Esophagus squamous epithelium (tissue), 5 donors: ENCODE measurements around the gene RASSF9. TPM values are rescaled to one million over a fixed set of nuclear protein-coding genes. Genes with fewer than 3 reads are reported as not detected.
A peak's percentile ranks its signal among the peaks of the same experiment; 100 is the strongest.

Experiments used
- DNase-seq: peaks from one replicate; lab custom pipeline; 2025; lab: John Stamatoyannopoulos, UW
- H3K27ac ChIP-seq, 4 donors: fragments of 200-600 bp; sonication (generic); one replicate each; pipeline ENCODE4 v1.5.1; 2016 to 2019; ENCODE audit warnings: mild to moderate bottlenecking in 1 of 4
- H3K27me3 ChIP-seq, 4 donors: fragments of 200-600 bp; sonication (generic); 1 replicate in 3 of 4; 2 replicates in 1 of 4; pipeline versions ENCODE4 v1.5.1 to v1.6.0; 2017 to 2021; ENCODE audit warnings: antibody characterized with exemption in 1 of 4
- H3K36me3 ChIP-seq, 3 donors: fragments of 200-600 bp; sonication (generic); one replicate each; pipeline ENCODE4 v1.5.1; 2016 to 2019
- H3K4me1 ChIP-seq, 3 donors: fragments of 200-600 bp; sonication (generic); one replicate each; pipeline ENCODE4 v1.5.1; 2017 to 2019
- H3K4me3 ChIP-seq, 4 donors: fragments of 200-600 bp; sonication (generic); 1 replicate in 3 of 4; 2 replicates in 1 of 4; pipeline ENCODE4 v1.5.1; 2016 to 2019; ENCODE audit warnings: mild to moderate bottlenecking in 2 of 4, moderate library complexity in 1 of 4
- H3K9me3 ChIP-seq, 3 donors: fragments of 200-600 bp; sonication (generic); one replicate each; pipeline ENCODE4 v1.5.1; 2016 to 2019
- POLR2A ChIP-seq, 4 donors: fragments of 450-650 bp; IDR thresholded peaks; one replicate each; pipeline ENCODE4 v1.6.1; 2017; ENCODE audit warnings: antibody characterized with exemption in 4 of 4, mild to moderate bottlenecking in 4 of 4, moderate library complexity in 3 of 4
- WGBS, 2 donors: methylation state at CpG; one replicate each; pipeline ENCODE4 v1.1.5; 2018; 5-methylcytosine and 5-hydroxymethylcytosine counted together
- intact Hi-C: fragments of 100-400 bp; cut with DNase I; formaldehyde crosslinking; loops from one replicate; pipeline ENCODE4 v1.15.0; 2022
- total RNA-seq, 4 donors: library from RNA; depleted of rRNA; stranded (reverse); fragments of >200 nt; gene quantifications; one replicate each; pipeline ENCODE4 v1.1.0, GENCODE V29; 2016
- TF ChIP-seq, protein P1 (sequence below), 6 experiments: fragments of 450-650 bp in 4 of 6; fragments of 200-600 bp in 2 of 6; sonication (generic) in 2 of 6; IDR thresholded peaks; one replicate each; pipeline ENCODE4 v1.5.1; 2016 to 2019; ENCODE audit warnings: antibody characterized with exemption in 6 of 6, mild to moderate bottlenecking in 4 of 6, moderate library complexity in 4 of 6
- donor health status: DM: yes; HTN: yes; CAD: no.

The RASSF9 gene
- total RNA-seq, 4 donors from 2014 or later = 2.5 to 17.4 (median 4.4) TPM

GRCh38 chr12:85798122-85798521 is 38.1 kb downstream of the RASSF9 start:
- no peak for DNase-seq
- peaks cover 0 to 7% (median 0%) of the 10 kb centered on the region in 3 donors for H3K4me1 ChIP-seq
- no peaks in the 10 kb centered on the region for H3K36me3 ChIP-seq
- intact Hi-C loops = no loop called here
- 65 to 77% methylated on average over 2 of the region's 2 CpGs for WGBS, 2 donors
- H3K4me3 ChIP-seq = no peak overlapping the region
- no peak overlapping the region for H3K27ac ChIP-seq
- TF ChIP-seq, protein P1, sequence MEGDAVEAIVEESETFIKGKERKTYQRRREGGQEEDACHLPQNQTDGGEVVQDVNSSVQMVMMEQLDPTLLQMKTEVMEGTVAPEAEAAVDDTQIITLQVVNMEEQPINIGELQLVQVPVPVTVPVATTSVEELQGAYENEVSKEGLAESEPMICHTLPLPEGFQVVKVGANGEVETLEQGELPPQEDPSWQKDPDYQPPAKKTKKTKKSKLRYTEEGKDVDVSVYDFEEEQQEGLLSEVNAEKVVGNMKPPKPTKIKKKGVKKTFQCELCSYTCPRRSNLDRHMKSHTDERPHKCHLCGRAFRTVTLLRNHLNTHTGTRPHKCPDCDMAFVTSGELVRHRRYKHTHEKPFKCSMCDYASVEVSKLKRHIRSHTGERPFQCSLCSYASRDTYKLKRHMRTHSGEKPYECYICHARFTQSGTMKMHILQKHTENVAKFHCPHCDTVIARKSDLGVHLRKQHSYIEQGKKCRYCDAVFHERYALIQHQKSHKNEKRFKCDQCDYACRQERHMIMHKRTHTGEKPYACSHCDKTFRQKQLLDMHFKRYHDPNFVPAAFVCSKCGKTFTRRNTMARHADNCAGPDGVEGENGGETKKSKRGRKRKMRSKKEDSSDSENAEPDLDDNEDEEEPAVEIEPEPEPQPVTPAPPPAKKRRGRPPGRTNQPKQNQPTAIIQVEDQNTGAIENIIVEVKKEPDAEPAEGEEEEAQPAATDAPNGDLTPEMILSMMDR (IDR thresholded peaks at IDR 0.05) = no peak
- no peak for TF ChIP-seq POLR2A (IDR thresholded peaks at IDR 0.05)
- H3K9me3 ChIP-seq = no peaks in the 10 kb centered on the region
- H3K27me3 ChIP-seq = no peaks in the 10 kb centered on the region

DNA sequence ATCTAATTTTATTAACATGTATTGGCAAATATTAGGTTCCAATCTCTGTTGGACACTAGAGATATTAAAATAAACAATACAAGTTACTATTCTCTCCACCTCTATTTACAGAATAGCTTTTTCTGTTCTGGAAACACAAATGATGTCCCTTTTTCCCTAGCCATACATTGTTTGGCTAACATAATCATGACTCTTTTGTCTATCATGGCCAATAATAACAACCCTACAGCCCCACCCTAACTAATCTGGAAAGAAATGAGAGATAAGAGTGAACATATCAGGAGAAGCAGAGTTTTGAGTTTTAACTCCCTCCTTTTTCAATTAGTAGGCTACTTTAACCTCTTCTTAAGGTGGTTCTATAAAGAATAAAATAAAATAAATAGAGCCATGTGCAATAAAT is 40.2 kb downstream of the RASSF9 start:
- H3K27me3 ChIP-seq = no peaks in the 10 kb centered on the region
- H3K27ac ChIP-seq = no peak overlapping the region
- no peaks in the 10 kb centered on the region for H3K36me3 ChIP-seq
- H3K4me1 ChIP-seq = no peaks in the 10 kb centered on the region
- intact Hi-C loops = no loop called here
- DNase-seq = no peak
- no peaks in the 10 kb centered on the region for H3K9me3 ChIP-seq
- TF ChIP-seq, protein P1 (IDR thresholded peaks at IDR 0.05) = no peak
- no peak for TF ChIP-seq POLR2A (IDR thresholded peaks at IDR 0.05)
- H3K4me3 ChIP-seq = no peak overlapping the region

DNA sequence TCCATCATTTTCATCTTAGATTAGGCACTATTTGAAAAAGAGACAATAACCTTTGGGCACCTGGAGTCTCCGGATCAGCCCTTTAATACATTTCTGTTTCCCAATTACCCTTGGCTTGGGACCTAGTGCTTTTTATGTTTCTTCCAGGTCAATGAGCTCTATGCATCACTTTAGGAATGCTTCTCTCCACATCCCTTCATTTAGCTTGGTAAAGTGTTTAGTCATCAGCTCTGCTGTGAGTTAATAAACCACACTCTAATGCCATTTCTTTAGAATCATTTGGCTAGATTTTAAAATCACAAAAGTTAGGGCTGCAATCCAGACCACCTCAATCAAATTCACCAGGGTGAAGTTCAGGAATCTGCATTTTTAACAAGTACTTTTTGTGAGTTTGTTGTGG is 41.7 kb downstream of the RASSF9 start:
- Histone ChIP-seq H3K27ac (no peak overlapping the region), H3K4me1 (no peaks in the 10 kb centered on the region), H3K36me3 (no peaks in the 10 kb centered on the region), H3K4me3 (no peak overlapping the region), H3K9me3 (no peaks in the 10 kb centered on the region), H3K27me3 (no peaks in the 10 kb centered on the region)
- no peak for TF ChIP-seq POLR2A (IDR thresholded peaks at IDR 0.05)
- TF ChIP-seq, protein P1 (IDR thresholded peaks at IDR 0.05) = no peak
- 57 to 84% methylated on average over 1 of the region's 1 CpG for WGBS, 2 donors
- intact Hi-C loops = no loop called here
- DNase-seq = no peak

GRCh38 chr12:85784096-85784720 is 52.0 kb downstream of the RASSF9 start:
- Histone ChIP-seq H3K36me3 (no peaks in the 10 kb centered on the region), H3K4me1 (peaks cover 0 to 38% (median 0%) of the 10 kb centered on the region in 3 donors), H3K9me3 (no peaks in the 10 kb centered on the region), H3K27ac (peak overlapping the region in 2 of 4 donors; percentile 44 to 49), H3K27me3 (no peaks in the 10 kb centered on the region), H3K4me3 (no peak overlapping the region)
- no peak for DNase-seq
- no peak for TF ChIP-seq POLR2A (IDR thresholded peaks at IDR 0.05)
- TF ChIP-seq, protein P1 (IDR thresholded peaks at IDR 0.05) = no peak
- 36 to 43% methylated on average over 2 of the region's 2 CpGs for WGBS, 2 donors
- intact Hi-C loops = no loop called here

DNA sequence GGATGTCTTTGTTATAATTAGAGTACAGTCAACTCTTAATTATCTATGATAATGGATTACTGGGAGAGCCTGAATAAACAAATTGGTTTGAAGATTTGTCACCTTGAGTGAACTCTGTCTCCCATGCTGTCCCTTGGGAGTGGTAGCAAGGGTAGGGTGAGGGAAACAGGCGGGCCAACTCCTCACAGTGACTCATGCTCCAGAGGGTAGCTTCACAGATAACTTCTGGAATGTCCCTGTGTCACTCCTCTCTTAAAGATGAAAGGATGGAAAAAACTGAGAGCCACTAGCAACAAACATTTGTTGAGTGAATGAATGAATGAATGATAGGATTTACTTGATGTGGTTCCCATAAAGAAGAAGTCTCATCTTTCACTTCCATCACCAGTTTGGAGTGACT is 53.5 kb downstream of the RASSF9 start:
- intact Hi-C loops = no loop called here
- Histone ChIP-seq H3K4me1 (peaks cover 0 to 38% (median 0%) of the 10 kb centered on the region in 3 donors), H3K9me3 (no peaks in the 10 kb centered on the region), H3K27ac (peak overlapping the region in 1 of 4 donors; percentile 44), H3K27me3 (no peaks in the 10 kb centered on the region), H3K4me3 (no peak overlapping the region), H3K36me3 (no peaks in the 10 kb centered on the region)
- WGBS, 2 donors = 63 to 80% methylated on average over 1 of the region's 1 CpG
- TF ChIP-seq, protein P1 (IDR thresholded peaks at IDR 0.05) = no peak
- no peak for TF ChIP-seq POLR2A (IDR thresholded peaks at IDR 0.05)
- no peak for DNase-seq
